T-helper 1 cell treated with Interleukin-12 subunit alpha and Interleukin-12 subunit beta and Interleukin-4 antibody, amounts not matched to agents 30 μg/mL and 1 μg/mL, for 36 hours (primary cell): ENCODE measurements around the gene ECI1.
"Not testable (repeated sequence)": the region's sequence is repeated elsewhere in the genome, so short reads cannot be mapped to it uniquely, and the experiment has no call there.

Experiments used
- H3K27ac Mint-ChIP-seq: one replicate; pipeline ENCODE4 v1.8.0; 2021; ENCODE audit warnings: mild to moderate bottlenecking, mixed read lengths
- H3K27me3 Mint-ChIP-seq: one replicate; pipeline ENCODE4 v1.8.0; 2021; ENCODE audit warnings: low read depth, mixed read lengths
- H3K36me3 Mint-ChIP-seq: one replicate; pipeline ENCODE4 v1.8.0; 2021; ENCODE audit warnings: low read depth, mixed read lengths
- H3K4me1 Mint-ChIP-seq: one replicate; pipeline ENCODE4 v1.8.0; 2021; ENCODE audit warnings: low read depth, mixed read lengths
- H3K4me3 Mint-ChIP-seq: one replicate; pipeline ENCODE4 v1.8.0; 2021; ENCODE audit warnings: mild to moderate bottlenecking, moderate library complexity, mixed read lengths
- H3K9me3 Mint-ChIP-seq: one replicate; pipeline ENCODE4 v1.8.0; 2021; ENCODE audit warnings: mixed read lengths

Gene ECI1

DNA sequence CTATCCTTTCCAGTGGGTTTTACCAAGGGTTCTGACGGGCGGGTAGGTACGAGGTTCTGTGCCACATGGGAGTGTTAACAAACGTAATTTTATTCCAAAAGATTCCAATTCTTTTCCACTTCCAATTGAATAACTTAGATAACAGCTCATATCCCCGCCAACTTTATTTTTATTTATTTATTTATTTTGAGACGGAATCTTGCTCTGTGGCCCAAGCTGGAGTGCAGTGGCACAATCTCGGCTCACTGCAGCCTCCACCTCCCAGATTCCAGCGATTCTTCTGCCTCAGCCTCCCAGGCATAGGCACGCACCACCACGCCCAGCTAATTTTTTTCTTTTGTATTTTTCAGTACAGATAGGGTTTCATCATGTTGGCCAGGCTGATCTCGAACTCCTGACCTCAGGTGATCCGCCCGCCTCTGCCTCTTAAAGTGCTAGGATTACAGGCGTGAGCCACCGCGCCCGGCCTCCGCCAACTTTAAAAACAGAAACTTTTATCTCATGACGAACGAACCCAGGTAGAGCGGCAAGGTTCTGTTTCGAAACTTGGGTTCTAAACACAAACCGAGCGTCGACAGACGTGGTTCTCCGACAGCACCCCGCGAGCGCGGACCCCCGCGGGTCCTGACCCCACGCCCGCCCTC lies 613 bp downstream of the ECI1 start:
- Mint-ChIP-seq H3K27me3 (no peaks in the 10 kb centered on the region), H3K36me3 (peaks cover 17% of the 10 kb centered on the region), H3K9me3 (no peaks in the 10 kb centered on the region), H3K27ac (peak overlapping the region; percentile 91), H3K4me1 (peaks cover 2% of the 10 kb centered on the region), H3K4me3 (peak overlapping the region; percentile 94)

DNA sequence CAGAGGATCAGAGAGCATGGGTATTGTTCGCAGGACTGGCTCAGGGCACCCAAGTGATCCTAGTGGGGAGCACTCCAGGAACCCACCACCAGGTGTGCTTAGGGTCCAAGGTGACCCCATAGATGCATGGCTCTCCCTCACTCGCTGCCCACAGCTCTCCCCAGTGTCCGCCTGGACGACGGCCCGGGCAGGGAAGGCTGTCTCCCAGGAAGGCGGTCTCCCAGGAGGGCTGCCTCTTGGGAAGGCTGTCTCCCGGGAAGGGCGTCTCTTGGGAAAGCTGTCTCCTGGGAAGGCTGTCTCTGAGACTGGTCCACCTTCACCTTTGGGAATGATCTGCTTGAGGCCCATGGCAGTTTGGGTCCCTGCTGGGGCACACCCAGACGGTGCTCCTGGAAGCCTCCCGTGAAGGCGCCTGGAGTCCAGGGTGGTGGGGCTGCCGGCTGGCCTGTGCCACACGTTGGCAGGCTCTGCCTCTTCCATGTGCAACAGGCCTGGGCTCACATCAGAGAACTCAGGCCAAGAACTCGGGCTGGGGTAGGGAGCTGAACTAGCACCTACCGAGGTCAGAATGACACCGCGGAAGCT lies 5.0 kb downstream of the ECI1 start:
- no peak overlapping the region for H3K27ac Mint-ChIP-seq
- H3K9me3 Mint-ChIP-seq: no peaks in the 10 kb centered on the region
- peaks cover 2% of the 10 kb centered on the region for H3K4me1 Mint-ChIP-seq
- H3K4me3 Mint-ChIP-seq: no peak overlapping the region
- no peaks in the 10 kb centered on the region for H3K27me3 Mint-ChIP-seq
- H3K36me3 Mint-ChIP-seq: peaks cover 3% of the 10 kb centered on the region

DNA sequence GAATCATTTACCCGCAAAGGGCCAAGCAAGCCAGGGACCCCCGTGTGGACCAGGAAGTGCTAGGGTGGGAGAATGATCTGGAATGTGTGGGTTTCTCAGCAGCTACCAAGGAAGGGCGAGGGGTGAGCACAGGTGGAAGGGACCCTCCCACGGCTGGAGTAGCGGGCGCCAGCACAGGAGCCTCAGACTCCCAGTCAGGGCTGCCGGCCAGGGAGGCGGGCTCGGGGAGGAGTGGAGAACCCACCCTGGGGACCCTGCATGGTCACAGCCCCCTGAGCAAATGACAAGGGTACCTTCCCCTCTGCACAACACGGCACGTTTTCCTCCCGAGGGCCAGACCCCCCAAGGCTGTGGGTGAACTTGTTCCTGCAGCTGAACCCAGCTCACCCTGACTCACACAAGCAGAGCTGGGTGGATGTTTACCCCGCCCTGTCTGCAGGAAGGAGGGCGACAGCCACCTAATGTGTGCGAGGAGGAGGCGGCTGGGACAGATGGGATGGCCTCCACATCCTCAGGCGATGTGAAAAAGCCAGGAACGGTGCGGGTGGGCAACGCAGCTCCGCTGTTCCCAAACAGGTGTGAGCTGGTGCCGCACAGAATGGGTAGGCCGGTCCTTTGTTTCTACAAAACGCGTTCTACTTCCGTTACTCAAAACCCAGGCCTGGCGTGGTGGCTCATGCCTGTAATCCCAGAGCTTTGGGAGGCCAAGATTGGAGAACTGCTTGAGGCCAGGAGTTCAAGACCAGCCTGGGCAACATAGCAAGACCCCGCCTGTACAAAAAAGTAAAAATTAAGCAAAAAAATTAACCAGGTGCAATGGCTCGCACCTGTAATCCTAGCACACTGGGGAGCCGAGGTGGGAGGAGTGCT lies 6.2 kb downstream of the ECI1 start:
- H3K27me3 Mint-ChIP-seq: no peaks in the 10 kb centered on the region
- H3K4me3 Mint-ChIP-seq: no peak overlapping the region
- no peaks in the 10 kb centered on the region for H3K4me1 Mint-ChIP-seq
- H3K27ac Mint-ChIP-seq: no peak overlapping the region
- peaks cover 3% of the 10 kb centered on the region for H3K36me3 Mint-ChIP-seq
- no peaks in the 10 kb centered on the region for H3K9me3 Mint-ChIP-seq

DNA sequence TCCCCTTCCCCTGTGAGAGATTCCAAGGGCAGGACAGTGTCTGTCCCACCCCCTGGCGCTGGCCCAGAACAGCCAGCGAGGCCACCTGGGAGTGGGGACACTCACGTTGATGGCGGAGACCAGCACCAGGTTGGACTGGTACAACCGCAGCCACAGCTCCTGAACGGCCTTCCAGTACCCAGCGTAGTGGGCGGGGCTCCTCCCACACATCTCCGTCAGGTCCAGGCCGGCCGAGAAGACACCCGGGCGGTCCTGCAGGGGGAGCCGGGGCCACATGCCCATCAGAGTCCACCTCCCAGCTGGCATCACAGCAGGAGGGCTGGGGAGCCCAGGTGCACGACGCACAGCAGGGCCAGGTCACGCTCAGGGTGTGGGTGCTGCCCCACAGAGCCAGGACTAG lies 7.1 kb downstream of the ECI1 start:
- no peaks in the 10 kb centered on the region for H3K4me1 Mint-ChIP-seq
- no peak overlapping the region for H3K27ac Mint-ChIP-seq
- no peaks in the 10 kb centered on the region for H3K27me3 Mint-ChIP-seq
- no peaks in the 10 kb centered on the region for H3K9me3 Mint-ChIP-seq
- peaks cover 5% of the 10 kb centered on the region for H3K36me3 Mint-ChIP-seq
- no peak overlapping the region for H3K4me3 Mint-ChIP-seq

DNA sequence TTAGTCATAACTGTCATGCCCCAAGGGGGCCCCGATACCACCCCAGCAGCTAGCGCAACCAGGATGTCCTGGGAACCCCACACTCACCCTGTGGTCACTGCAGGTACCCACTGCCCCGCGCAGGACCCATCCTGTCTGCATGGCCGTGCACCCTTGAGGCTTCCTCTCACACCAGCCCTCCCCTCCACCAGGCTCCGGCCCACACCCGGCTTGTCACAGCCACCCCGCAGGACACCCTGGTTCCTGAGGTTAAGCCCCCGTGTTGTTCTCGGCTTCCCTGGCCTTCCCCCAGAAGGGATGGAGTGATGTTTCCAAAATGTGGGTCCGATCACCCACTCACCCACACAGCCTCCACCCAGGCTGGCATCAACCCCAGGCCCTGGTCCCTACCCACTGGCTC lies 7.6 kb downstream of the ECI1 start:
- Mint-ChIP-seq H3K9me3 (no peaks in the 10 kb centered on the region), H3K36me3 (peaks cover 5% of the 10 kb centered on the region), H3K4me1 (no peaks in the 10 kb centered on the region), H3K27ac (no peak overlapping the region), H3K27me3 (no peaks in the 10 kb centered on the region), H3K4me3 (no peak overlapping the region)

DNA sequence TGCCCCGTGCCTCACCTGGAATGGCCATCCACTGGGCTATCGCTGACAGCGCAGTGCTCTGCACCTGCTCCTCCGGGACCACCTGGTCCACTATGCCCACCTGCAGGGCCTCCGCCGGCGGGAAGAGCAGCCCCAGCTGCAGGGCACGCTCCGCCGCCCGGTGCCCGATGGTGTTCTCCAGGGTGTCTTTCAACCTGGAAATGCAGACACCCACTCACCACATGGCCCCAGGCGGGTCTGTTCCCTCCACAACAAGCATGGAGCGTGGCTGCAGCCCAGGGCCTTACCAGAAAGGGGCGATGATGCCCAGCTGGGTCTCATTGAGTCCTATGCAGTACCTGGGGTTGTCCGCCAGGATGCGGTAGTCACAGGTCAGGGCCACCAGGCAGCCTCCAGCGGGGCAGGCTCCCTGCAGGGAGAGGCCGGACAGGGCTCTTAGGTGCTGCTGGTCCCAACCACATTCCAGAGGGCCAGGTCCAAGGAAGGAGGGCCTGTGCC lies 8.3 kb downstream of the ECI1 start:
- H3K27me3 Mint-ChIP-seq: no peaks in the 10 kb centered on the region
- no peak overlapping the region for H3K27ac Mint-ChIP-seq
- H3K36me3 Mint-ChIP-seq: peaks cover 5% of the 10 kb centered on the region
- no peaks in the 10 kb centered on the region for H3K9me3 Mint-ChIP-seq
- H3K4me1 Mint-ChIP-seq: no peaks in the 10 kb centered on the region
- no peak overlapping the region for H3K4me3 Mint-ChIP-seq

DNA sequence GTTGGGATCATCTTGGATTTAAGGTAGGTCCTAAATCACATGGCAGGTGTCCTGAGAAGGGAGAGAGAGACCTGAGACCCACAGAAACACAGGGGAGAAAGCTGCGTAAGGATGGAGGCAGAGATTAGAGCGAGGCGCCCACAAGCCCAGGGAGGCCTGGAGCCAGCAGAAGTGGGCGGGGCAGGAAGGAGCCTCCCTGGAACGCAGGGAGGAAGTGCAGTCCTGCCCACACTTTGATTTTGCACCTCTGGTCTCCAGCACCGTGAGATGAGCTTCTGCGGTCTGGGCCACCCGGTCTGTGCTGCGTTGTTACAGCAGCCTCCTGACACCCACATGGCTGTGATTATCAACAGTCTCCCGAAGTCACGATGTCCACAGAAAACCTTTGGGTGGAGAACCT lies 8.8 kb downstream of the ECI1 start:
- Mint-ChIP-seq H3K36me3 (peaks cover 5% of the 10 kb centered on the region), H3K4me1 (no peaks in the 10 kb centered on the region), H3K9me3 (no peaks in the 10 kb centered on the region), H3K27ac (no peak overlapping the region), H3K4me3 (no peak overlapping the region), H3K27me3 (no peaks in the 10 kb centered on the region)

DNA sequence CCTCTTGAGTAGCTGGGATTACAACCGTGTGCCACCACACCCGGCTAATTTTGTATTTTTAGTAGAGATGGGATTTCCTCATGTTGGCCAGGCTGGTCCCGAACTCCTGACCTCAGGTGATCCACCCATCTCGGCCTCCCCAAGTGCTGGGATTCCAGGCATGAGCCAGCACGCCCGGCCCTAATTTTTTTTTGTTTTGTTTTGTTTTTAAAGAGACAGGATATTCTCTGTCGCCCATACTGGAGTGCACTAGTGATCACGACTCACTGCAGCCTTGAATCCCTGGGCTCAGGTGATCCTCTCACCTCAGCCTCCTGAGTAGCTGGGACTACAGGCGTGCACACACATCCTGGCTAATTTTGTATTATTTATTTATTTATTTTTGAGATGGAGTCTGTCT lies 11.1 kb downstream of the ECI1 start:
- H3K36me3 Mint-ChIP-seq, H3K9me3 Mint-ChIP-seq, H3K27me3 Mint-ChIP-seq, H3K4me3 Mint-ChIP-seq, H3K4me1 Mint-ChIP-seq, H3K27ac Mint-ChIP-seq: not testable (repeated sequence)

DNA sequence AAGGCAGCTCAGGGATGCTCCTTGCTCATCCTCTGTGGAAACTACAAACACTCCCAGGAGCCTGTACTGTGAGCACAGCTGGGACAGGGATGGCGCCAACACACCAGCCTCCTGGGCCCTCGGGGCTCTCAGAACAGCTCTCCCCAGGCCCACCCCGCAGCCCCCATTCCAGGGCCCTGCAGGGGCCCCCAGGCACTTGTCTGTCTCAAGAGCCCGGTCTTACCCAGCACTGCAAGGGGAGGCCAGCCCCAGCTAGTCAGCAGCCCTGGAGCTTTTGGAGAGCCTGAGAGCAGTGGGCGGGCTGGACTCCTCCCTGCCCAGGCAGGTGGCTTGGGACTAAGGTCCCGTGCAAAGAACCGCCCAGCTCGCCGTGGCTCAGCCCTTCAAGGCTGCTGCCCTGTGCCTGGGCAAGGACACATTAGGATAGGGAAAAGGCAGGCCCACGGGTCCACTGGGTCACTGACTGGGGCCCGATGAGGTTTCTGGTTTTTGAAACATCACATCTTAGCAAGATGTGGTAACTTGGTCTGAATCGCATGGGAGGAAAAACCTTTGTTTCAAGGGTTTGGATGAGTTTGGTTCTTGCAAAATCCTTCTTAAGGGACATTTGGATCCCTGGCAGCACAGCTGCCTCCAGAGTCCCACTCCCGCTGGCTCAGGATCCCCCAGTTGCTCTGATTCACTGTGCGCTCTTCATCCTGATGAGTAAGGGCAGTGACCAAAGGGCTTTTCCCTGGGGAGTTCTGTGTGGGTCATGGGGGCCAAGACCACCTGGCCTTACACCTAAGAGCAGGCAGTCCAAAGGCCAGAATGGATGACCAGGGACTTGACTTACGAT lies 12.3 kb downstream of the ECI1 start:
- Mint-ChIP-seq H3K4me3 (no peak overlapping the region), H3K36me3 (peaks cover 8% of the 10 kb centered on the region), H3K27ac (no peak overlapping the region), H3K4me1 (no peaks in the 10 kb centered on the region), H3K27me3 (no peaks in the 10 kb centered on the region), H3K9me3 (no peaks in the 10 kb centered on the region)

DNA sequence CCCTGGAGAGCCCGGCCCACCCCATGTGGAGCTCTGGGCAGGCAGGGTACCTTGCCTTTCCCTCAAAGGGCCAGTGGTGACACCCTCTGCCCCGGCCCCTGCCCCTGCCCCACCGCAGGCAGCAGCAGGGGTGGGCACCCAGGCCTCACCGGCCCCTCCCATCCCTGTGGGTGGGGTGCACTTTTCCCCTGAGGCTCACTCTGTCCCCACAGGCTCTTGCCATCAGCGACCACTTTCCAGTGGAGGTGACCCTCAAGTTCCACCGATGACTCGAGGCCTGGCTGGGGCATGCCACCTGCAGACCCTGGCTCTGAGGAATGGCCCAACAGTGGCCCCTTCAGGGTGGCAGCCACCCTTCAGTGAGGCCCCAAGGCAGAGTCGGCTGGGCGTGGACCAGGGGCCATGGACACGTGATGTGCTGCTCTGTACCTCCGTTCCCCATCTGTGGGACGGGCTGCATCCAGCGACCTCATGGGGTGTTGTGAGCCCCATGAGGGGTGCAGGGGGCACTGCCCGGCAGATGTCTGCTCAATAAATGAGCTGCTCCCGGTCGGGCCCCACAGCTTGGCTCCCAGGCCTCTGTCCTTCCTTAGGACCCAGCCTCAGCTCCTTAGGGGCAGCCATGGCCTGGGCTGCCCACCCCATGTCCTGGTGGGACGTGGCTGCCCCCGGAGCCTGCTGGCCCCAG lies 13.1 kb downstream of the ECI1 start:
- no peak overlapping the region for H3K27ac Mint-ChIP-seq
- H3K9me3 Mint-ChIP-seq: no peaks in the 10 kb centered on the region
- no peaks in the 10 kb centered on the region for H3K4me1 Mint-ChIP-seq
- peaks cover 8% of the 10 kb centered on the region for H3K36me3 Mint-ChIP-seq
- no peak overlapping the region for H3K4me3 Mint-ChIP-seq
- no peaks in the 10 kb centered on the region for H3K27me3 Mint-ChIP-seq

DNA sequence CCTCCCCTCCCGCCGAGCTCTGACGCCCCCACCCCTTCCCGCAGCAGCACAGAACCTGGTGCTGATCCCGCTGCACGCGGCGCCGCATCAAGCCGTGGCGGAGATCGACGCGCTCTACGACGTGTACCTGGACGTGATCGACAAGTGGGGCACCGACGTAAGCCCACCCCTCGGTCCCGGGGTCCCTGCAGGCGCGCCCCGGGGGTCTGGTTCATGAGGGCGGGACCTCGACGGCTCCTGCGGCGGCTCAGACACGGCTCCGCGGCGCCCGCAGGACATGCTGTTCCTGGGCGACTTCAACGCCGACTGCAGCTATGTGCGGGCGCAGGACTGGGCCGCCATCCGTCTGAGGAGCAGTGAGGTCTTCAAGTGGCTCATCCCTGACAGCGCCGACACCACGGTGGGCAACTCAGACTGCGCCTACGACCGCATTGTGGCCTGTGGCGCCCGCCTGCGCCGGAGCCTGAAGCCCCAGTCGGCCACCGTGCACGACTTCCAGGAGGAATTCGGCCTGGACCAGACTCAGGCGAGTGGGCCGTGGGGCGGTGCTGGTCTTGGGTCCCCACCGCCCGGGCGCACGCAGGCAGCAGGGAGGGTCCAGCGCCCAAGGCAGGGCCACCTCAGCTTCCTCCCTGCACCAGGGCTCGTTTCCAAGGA lies 13.8 kb downstream of the ECI1 start:
- no peak overlapping the region for H3K27ac Mint-ChIP-seq
- H3K36me3 Mint-ChIP-seq: peaks cover 8% of the 10 kb centered on the region

DNA sequence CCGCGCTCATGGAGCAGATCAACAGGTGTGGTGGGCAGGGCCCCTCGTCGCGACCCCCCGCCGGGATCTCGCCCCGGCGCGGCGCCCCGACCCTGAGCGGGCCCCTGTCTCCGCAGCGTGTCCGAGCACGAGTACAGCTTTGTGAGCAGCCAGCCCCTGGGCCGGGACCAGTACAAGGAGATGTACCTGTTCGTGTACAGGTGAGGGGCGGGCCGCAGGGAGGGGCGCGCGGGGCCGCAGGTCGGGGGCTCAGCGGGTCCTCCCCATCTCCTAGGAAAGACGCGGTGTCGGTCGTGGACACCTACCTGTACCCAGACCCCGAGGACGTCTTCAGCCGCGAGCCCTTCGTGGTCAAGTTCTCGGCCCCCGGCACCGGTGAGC lies 14.3 kb downstream of the ECI1 start:
- H3K27ac Mint-ChIP-seq: no peak overlapping the region
- H3K4me3 Mint-ChIP-seq: no peak overlapping the region
- H3K9me3 Mint-ChIP-seq: no peaks in the 10 kb centered on the region
- no peaks in the 10 kb centered on the region for H3K4me1 Mint-ChIP-seq
- H3K36me3 Mint-ChIP-seq: peaks cover 5% of the 10 kb centered on the region
- no peaks in the 10 kb centered on the region for H3K27me3 Mint-ChIP-seq

More for the DNA sequence above, 13.8 kb downstream of the ECI1 start:
- no peaks in the 10 kb centered on the region for H3K9me3 Mint-ChIP-seq
- H3K27me3 Mint-ChIP-seq: no peaks in the 10 kb centered on the region
- no peaks in the 10 kb centered on the region for H3K4me1 Mint-ChIP-seq
- H3K4me3 Mint-ChIP-seq: no peak overlapping the region

DNA sequence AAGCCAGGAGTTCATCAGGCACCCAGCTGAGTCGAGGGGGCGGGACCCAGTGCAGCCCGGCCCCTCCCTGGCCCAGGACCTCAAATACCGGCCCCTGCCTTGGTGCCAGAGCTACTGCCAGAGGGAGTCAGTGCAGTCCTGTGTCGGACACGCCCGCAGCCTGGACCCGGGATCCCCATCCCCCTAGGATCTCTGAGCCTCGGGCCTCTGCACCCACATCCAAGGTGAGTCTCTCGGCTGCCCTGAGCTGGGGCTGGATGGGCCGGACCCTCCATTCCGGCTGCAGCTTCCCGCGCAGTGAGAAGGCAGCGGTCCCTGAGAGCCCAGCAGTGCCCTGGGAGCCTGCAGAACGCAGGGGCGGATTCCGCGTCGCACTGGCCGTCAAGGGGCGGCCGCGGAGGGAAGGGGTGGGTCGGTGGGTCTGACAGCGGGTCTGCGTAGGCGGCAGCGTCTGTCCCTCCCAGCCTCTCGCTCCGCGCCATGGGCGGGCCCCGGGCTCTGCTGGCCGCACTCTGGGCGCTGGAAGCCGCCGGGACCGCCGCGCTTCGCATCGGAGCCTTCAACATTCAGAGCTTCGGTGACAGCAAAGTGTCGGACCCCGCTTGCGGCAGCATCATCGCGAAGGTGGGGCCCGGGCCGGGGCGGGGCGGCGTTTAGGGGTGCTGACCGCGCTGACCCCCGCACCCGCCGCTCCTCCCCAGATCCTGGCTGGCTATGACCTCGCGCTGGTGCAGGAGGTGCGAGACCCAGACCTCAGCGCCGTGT lies 14.9 kb downstream of the ECI1 start, which contains the start of gene DNASE1L2:
DNASE1L2 (plus strand) TSS at position 108 of the 765 bp plus-strand sequence; CDS start at position 481, 373 bp downstream.
- H3K27ac Mint-ChIP-seq: no peak within 1 kb of the TSS
- H3K4me3 Mint-ChIP-seq: no peak within 1 kb of the TSS
- H3K9me3 Mint-ChIP-seq: no peaks in the 10 kb centered on the region
- H3K27me3 Mint-ChIP-seq: no peaks in the 10 kb centered on the region
- H3K36me3 Mint-ChIP-seq: peaks cover 5% of the 10 kb centered on the region
- no peaks in the 10 kb centered on the region for H3K4me1 Mint-ChIP-seq
